OCI-LY1 (cell line): ENCODE data around the gene HAUS7.

Experiments used
- CTCF ChIP-seq: fragments of 200-600 bp; sonication (generic), shearing (Covaris generic); IDR thresholded peaks from 2 replicates; pipeline ENCODE4 v1.5.1; 2017; ENCODE audit warnings: mild to moderate bottlenecking, antibody characterized with exemption, low read length, moderate library complexity, mixed read lengths
- EZH2 ChIP-seq: fragments of 200-600 bp; sonication (generic), shearing (Covaris generic); IDR thresholded peaks from 2 replicates; pipeline ENCODE4 v1.8.0; 2017; ENCODE audit warnings: borderline replicate concordance, mixed run types, mild to moderate bottlenecking, antibody characterized with exemption, low read length, moderate library complexity, mixed read lengths

GRCh38 chrX:153459986-153460385 lies 10.4 kb downstream of the HAUS7 start:
- TF ChIP-seq CTCF (no peak), EZH2 (no peak)
